PFSK-1 (cell line): Measurements from ENCODE around the gene SLC6A6.

ENCODE experiments used
- FOXP2 ChIP-seq: optimal IDR thresholded peaks from 2 replicates; pipeline ENCODE3; 2011; ENCODE audit warnings: borderline replicate concordance, control low read depth, inconsistent platforms; ENCODE audit not compliant: insufficient read depth; ENCODE audit errors: extremely low read length, extremely low read depth
- POLR2AphosphoS5 ChIP-seq: IDR thresholded peaks from 2 replicates; pipeline ENCODE4 v1.6.1; 2012; ENCODE audit warnings: low read depth, mild to moderate bottlenecking, control low read depth, low read length, moderate library complexity
- REST ChIP-seq, 2 experiments: IDR thresholded peaks; 2 replicates each; pipeline versions ENCODE4 v1.6.1 to v1.8.0; 2011 to 2012; ENCODE audit warnings: low read depth in 2 of 2, low read length in 2 of 2, control low read depth in 1 of 2, inconsistent platforms in 1 of 2, mild to moderate bottlenecking in 1 of 2, moderate library complexity in 1 of 2; ENCODE audit not compliant: insufficient read depth in 1 of 2
- SIN3A ChIP-seq: IDR thresholded peaks from 2 replicates; pipeline ENCODE4 v1.6.1; 2012; ENCODE audit warnings: mild to moderate bottlenecking, low read length, moderate library complexity, borderline replicate concordance; ENCODE audit not compliant: insufficient read depth
- TAF1 ChIP-seq: IDR thresholded peaks from 2 replicates; pipeline ENCODE4 v1.6.1; 2012; ENCODE audit warnings: low read length, control low read depth, borderline replicate concordance; ENCODE audit not compliant: insufficient read depth

SLC6A6 gene

GRCh38 chr3:14490255-14490654 lies 87.8 kb downstream of the SLC6A6 start:
- TF ChIP-seq SIN3A, result no peak
- TF ChIP-seq REST (IDR thresholded peaks at IDR 0.05; ENCODE audit: insufficient read depth in 1 of 2, low read depth in 2 of 2, low read length in 2 of 2), result no peak
- TF ChIP-seq TAF1, result no peak

- TF ChIP-seq POLR2AphosphoS5 (no peak), REST (IDR thresholded peaks at IDR 0.05; ENCODE audit: insufficient read depth in 1 of 2, low read depth in 2 of 2, low read length in 2 of 2) (no peak), FOXP2 (no peak), SIN3A (no peak), TAF1 (no peak)
Observed at GRCh38 chr3:14490831-14491230, 88.4 kb downstream of the SLC6A6 start.

GRCh38 chr3:14491396-14492190 lies 89.2 kb downstream of the SLC6A6 start:
- no peak for TF ChIP-seq SIN3A
- TF ChIP-seq FOXP2, result no peak
- TF ChIP-seq REST (IDR thresholded peaks at IDR 0.05; ENCODE audit: insufficient read depth in 1 of 2, low read depth in 2 of 2, low read length in 2 of 2), result no peak
- TF ChIP-seq TAF1, result no peak
- no peak for TF ChIP-seq POLR2AphosphoS5

- TF ChIP-seq FOXP2, result no peak
- TF ChIP-seq POLR2AphosphoS5, result no peak
- TF ChIP-seq TAF1, result no peak
- TF ChIP-seq SIN3A, result no peak
- no peak for TF ChIP-seq REST (IDR thresholded peaks at IDR 0.05; ENCODE audit: insufficient read depth in 1 of 2, low read depth in 2 of 2, low read length in 2 of 2)
Observed at GRCh38 chr3:14492948-14493881, 90.8 kb downstream of the SLC6A6 start.
